AG09319 (cell line): ENCODE data around the gene LSMEM2.
"Not testable (repeated sequence)": the region's sequence is repeated elsewhere in the genome, so short reads cannot be mapped to it uniquely, and the experiment has no call there.

Experiments
- DNase-seq: peaks from one replicate; pipeline ENCODE4 v3.0.0-alpha.2; 2010; ENCODE audit warnings: low read depth; ENCODE audit errors: extremely low read depth
- CTCF ChIP-seq: IDR thresholded peaks from 2 replicates; pipeline ENCODE4 v1.5.1; 2011; ENCODE audit warnings: low read depth, mild to moderate bottlenecking, inconsistent platforms, low read length, moderate library complexity

The LSMEM2 gene

GRCh38 chr3:50260942-50261441 lies 17.9 kb upstream of the LSMEM2 start:
- DNase-seq: no peak
- TF ChIP-seq CTCF: no peak

GRCh38 chr3:50261505-50261904 lies 17.4 kb upstream of the LSMEM2 start:
- no peak for DNase-seq
- no peak for TF ChIP-seq CTCF

- not testable (repeated sequence) for DNase-seq
Observed at GRCh38 chr3:50262200-50262599, 16.7 kb upstream of the LSMEM2 start.

- no peak for TF ChIP-seq CTCF
- no peak for DNase-seq
Observed at GRCh38 chr3:50262778-50263177, 16.1 kb upstream of the LSMEM2 start.

- TF ChIP-seq CTCF: no peak
- DNase-seq: no peak
Observed at GRCh38 chr3:50263478-50264382, 15.2 kb upstream of the LSMEM2 start.

GRCh38 chr3:50264383-50264963 lies 14.4 kb upstream of the LSMEM2 start:
- no peak; the same call in 1 of the 2 replicates for TF ChIP-seq CTCF
- peak; percentile 85 for DNase-seq

- no peak for TF ChIP-seq CTCF
- DNase-seq: no peak
Observed at GRCh38 chr3:50264964-50265485, 13.9 kb upstream of the LSMEM2 start.
